Peyer's patch (tissue), 4 donors: Measurements from ENCODE around the gene LMAN2L. TPM values are rescaled to one million over a fixed set of nuclear protein-coding genes. Genes with fewer than 3 reads are reported as not detected.

Experiments used
- DNase-seq, 3 donors: peaks; one replicate each; pipeline ENCODE4 v3.0.0-alpha.2; 2017 to 2019
- H3K27ac ChIP-seq, 4 donors: fragments of 200-600 bp; sonication (generic); one replicate each; pipeline ENCODE4 v1.5.1; 2016 to 2019
- H3K27me3 ChIP-seq, 2 donors: fragments of 200-600 bp; sonication (generic); one replicate each; pipeline ENCODE4 v1.5.1; 2019
- H3K36me3 ChIP-seq, 3 donors: fragments of 200-600 bp; sonication (generic); one replicate each; pipeline ENCODE4 v1.5.1; 2016 to 2019
- H3K4me1 ChIP-seq, 4 donors: fragments of 200-600 bp; sonication (generic); one replicate each; pipeline ENCODE4 v1.5.1; 2016 to 2019
- H3K4me3 ChIP-seq, 4 donors: fragments of 200-600 bp; sonication (generic); 1 replicate in 3 of 4; 2 replicates in 1 of 4; pipeline ENCODE4 v1.5.1; 2016 to 2019; ENCODE audit warnings: mild to moderate bottlenecking in 1 of 4
- H3K9me3 ChIP-seq, 4 donors: fragments of 200-600 bp; sonication (generic); one replicate each; pipeline ENCODE4 v1.5.1; 2016 to 2019; ENCODE audit warnings: mild to moderate bottlenecking in 1 of 4
- CTCF ChIP-seq, 6 experiments: fragments of 450-650 bp in 4 of 6; fragments of 200-600 bp in 2 of 6; sonication (generic) in 1 of 6; IDR thresholded peaks; one replicate each; pipeline ENCODE4 v1.5.1; 2017 to 2019; ENCODE audit warnings: antibody characterized with exemption in 6 of 6, mild to moderate bottlenecking in 3 of 6, moderate library complexity in 1 of 6
- POLR2A ChIP-seq, 2 donors: fragments of 450-650 bp; IDR thresholded peaks; one replicate each; pipeline ENCODE4 v1.5.1; 2017; ENCODE audit warnings: antibody characterized with exemption in 2 of 2, mild to moderate bottlenecking in 2 of 2, moderate library complexity in 2 of 2
- total RNA-seq, 4 donors: library from RNA; depleted of rRNA; stranded (reverse); fragments of >200 nt; gene quantifications; one replicate each; pipeline ENCODE4 v1.1.0, GENCODE V29; 2016

The LMAN2L gene
- total RNA-seq, 4 donors from 2014 or later = 9.4 to 12.5 (median 10.8) TPM

GRCh38 chr2:96762529-96763311, 22.9 kb upstream of the LMAN2L start:
- peak overlapping the region; percentile 68 to 93 (median 74) for H3K4me3 ChIP-seq
- H3K4me1 ChIP-seq = peaks cover 4 to 78% (median 17%) of the 10 kb centered on the region in 4 donors
- H3K27me3 ChIP-seq = no peaks in the 10 kb centered on the region
- H3K9me3 ChIP-seq = no peaks in the 10 kb centered on the region
- TF ChIP-seq POLR2A (IDR thresholded peaks at IDR 0.05) = no peak
- no peak for TF ChIP-seq CTCF (IDR thresholded peaks at IDR 0.05)
- H3K36me3 ChIP-seq = no peaks in the 10 kb centered on the region
- no peak for DNase-seq
- H3K27ac ChIP-seq = peak overlapping the region in 3 of 4 donors; percentile 66 to 97 (median 71)

- Histone ChIP-seq H3K9me3 (no peaks in the 10 kb centered on the region), H3K4me3 (peak overlapping the region; percentile 68 to 93 (median 74)), H3K36me3 (no peaks in the 10 kb centered on the region), H3K4me1 (peaks cover 4 to 65% (median 16%) of the 10 kb centered on the region in 4 donors), H3K27ac (peak overlapping the region; percentile 87 to 97 (median 88)), H3K27me3 (no peaks in the 10 kb centered on the region)
- TF ChIP-seq POLR2A (IDR thresholded peaks at IDR 0.05) = peak in 1 of 2 donors; percentile 87
- peak; percentile 38 to 91 (median 64) for TF ChIP-seq CTCF (IDR thresholded peaks at IDR 0.05)
- DNase-seq = peak in 2 of 3 donors; percentile 68 to 77
Measured at GRCh38 chr2:96760986-96761832, 21.3 kb upstream of the LMAN2L start.

- no peak for TF ChIP-seq POLR2A (IDR thresholded peaks at IDR 0.05)
- peak in 2 of 6 experiments; percentile 9 to 11 for TF ChIP-seq CTCF (IDR thresholded peaks at IDR 0.05)
- Histone ChIP-seq H3K9me3 (no peaks in the 10 kb centered on the region), H3K4me1 (peaks cover 4 to 56% (median 16%) of the 10 kb centered on the region in 4 donors), H3K36me3 (no peaks in the 10 kb centered on the region), H3K4me3 (peak within 1 kb of the TSS; percentile 68 to 93 (median 74)), H3K27ac (peak within 1 kb of the TSS; percentile 87 to 97 (median 88)), H3K27me3 (no peaks in the 10 kb centered on the region)
- DNase-seq = peak; percentile 92 to 98 (median 97)
Measured at GRCh38 chr2:96760036-96760985, 20.4 kb upstream of the LMAN2L start, which contains the start of gene CNNM4. Gene CNNM4, plus strand, starts transcription at chr2:96760902. Its CDS starts 98 bp downstream, at chr2:96761000.

GRCh38 chr2:96759548-96759947, 19.7 kb upstream of the LMAN2L start:
- TF ChIP-seq CTCF (IDR thresholded peaks at IDR 0.05) = no peak
- no peak for TF ChIP-seq POLR2A (IDR thresholded peaks at IDR 0.05)
- no peak for DNase-seq
- Histone ChIP-seq H3K9me3 (no peaks in the 10 kb centered on the region), H3K4me1 (peaks cover 4 to 48% (median 14%) of the 10 kb centered on the region in 4 donors), H3K27ac (peak overlapping the region in 2 of 4 donors; percentile 5 to 97), H3K4me3 (no peak overlapping the region), H3K36me3 (no peaks in the 10 kb centered on the region), H3K27me3 (no peaks in the 10 kb centered on the region)
